Aorta (tissue), 5 donors: Measurements from ENCODE around the gene AGK. TPM values are rescaled to one million over a fixed set of nuclear protein-coding genes. Genes with fewer than 3 reads are reported as not detected.

Source experiments
- ATAC-seq: fragments of 200-7000 bp; cut with Tn5 transposase; one replicate; pipeline ENCODE4 v1.9.1; 2022; ENCODE audit warnings: moderate library complexity; ENCODE audit not compliant: low FRiP score
- DNase-seq, 2 donors: peaks; one replicate each; pipeline ENCODE4 v3.0.0-alpha.2; 2020
- H3K27ac ChIP-seq, 2 donors: one replicate each; pipeline ENCODE4 v1.5.1; 2013; ENCODE audit warnings: low read length in 2 of 2, mild to moderate bottlenecking in 2 of 2, moderate library complexity in 2 of 2, control low read depth in 1 of 2, inconsistent platforms in 1 of 2, low read depth in 1 of 2
- H3K27me3 ChIP-seq, 2 donors: one replicate each; pipeline ENCODE4 v1.6.1; 2013; ENCODE audit warnings: control low read depth in 1 of 2, low read length in 1 of 2, mild to moderate bottlenecking in 1 of 2, moderate library complexity in 1 of 2; ENCODE audit not compliant: insufficient read depth in 2 of 2, control insufficient read depth in 1 of 2
- H3K36me3 ChIP-seq, 2 donors: one replicate each; pipeline ENCODE4 v1.6.1; 2013; ENCODE audit warnings: control low read depth in 1 of 2, low read length in 1 of 2, mild to moderate bottlenecking in 1 of 2; ENCODE audit not compliant: insufficient read depth in 2 of 2, control insufficient read depth in 1 of 2
- H3K4me1 ChIP-seq, 2 donors: one replicate each; pipeline ENCODE4 v1.6.1; 2013; ENCODE audit warnings: low read length in 2 of 2, control low read depth in 1 of 2, mild to moderate bottlenecking in 1 of 2, moderate library complexity in 1 of 2; ENCODE audit not compliant: insufficient read depth in 2 of 2, control insufficient read depth in 1 of 2
- H3K4me3 ChIP-seq, 2 donors: one replicate each; pipeline ENCODE4 v1.5.1; 2013; ENCODE audit warnings: low read length in 2 of 2, control low read depth in 1 of 2, mild to moderate bottlenecking in 1 of 2
- H3K9me3 ChIP-seq: one replicate; pipeline ENCODE4 v1.6.1; 2013; ENCODE audit warnings: mild to moderate bottlenecking, low read length; ENCODE audit not compliant: control insufficient read depth
- WGBS, 2 donors: extraction: QIAGEN DNeasy Blood & Tissue Kit; methylation state at CpG; one replicate each; pipeline ENCODE4 v1.1.7; 2013; 5-methylcytosine and 5-hydroxymethylcytosine counted together
- intact Hi-C, 2 donors: fragments of 100-400 bp; cut with DNase I; formaldehyde crosslinking; loops; one replicate each; pipeline versions ENCODE4 v1.14.2 to v1.15.0; 2022
- polyA plus RNA-seq, 2 donors: library from polyadenylated mRNA; stranded (reverse); fragments of 200-250 nt; gene quantifications; one replicate each; pipeline ENCODE4 v1.2.3, GENCODE V29; 2013
- total RNA-seq, 2 donors: library from RNA; stranded (reverse); fragmentation: NEBNext Ultra II Directional; extraction: Animal tissue kit (Norgen Biotek cat#: 25700); gene quantifications; one replicate each; pipeline ENCODE4 v1.2.1, GENCODE V29; 2021
- donor health status: healthy with polysubstance abuse.
- donor health status: Bipolar disorder and iron deficiency.
- donor health status: DM: no; HTN: no; CAD: no.
- donor health status: DM: no; HTN: no; CAD: no.
- donor health status: DM: yes; HTN: yes; CAD: no.

AGK gene
- total and polyA plus RNA-seq, 4 donors = 4.6 to 29.3 (median 16.3) TPM

DNA sequence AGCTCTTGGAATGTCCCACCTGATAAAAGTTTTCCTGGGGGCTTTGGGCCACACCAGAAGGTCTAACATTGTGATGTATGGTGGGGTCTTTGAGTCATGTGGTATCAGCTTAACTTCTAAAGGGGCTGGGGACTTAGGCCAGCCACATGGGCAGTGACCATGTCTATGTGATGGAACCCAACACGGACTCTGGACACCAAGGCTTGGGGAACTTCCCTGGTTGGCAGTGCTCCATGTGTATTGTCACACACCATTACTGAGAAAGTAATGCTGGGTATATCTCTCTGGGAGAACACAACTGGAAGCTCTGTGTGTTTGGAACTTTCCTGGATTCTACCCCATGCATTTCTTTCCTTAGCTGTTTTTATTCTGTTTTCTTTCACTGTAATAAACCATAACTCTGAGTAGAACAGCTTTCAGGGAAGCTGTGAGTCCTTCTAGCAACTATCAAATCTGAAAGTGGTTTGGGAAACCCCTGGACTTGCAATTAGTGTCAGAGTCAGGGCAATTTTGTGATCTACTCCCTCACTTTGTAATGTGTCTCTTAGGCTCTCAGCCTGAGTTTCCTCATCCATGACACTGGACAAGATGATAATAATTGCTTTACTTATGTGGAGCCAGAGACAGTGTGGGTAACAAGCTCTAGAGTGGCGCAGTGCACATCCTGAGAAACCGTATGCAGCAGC lies 28.4 kb upstream of the AGK start:
- DNase-seq = no peak
- no peak overlapping the region for H3K27ac ChIP-seq
- 83 to 85% methylated on average over 3 of the region's 3 CpGs for WGBS, 2 donors
- intact Hi-C loops = no loop called here
- no peaks in the 10 kb centered on the region for H3K4me1 ChIP-seq
- no peak for ATAC-seq
- H3K36me3 ChIP-seq = no peaks in the 10 kb centered on the region
- no peaks in the 10 kb centered on the region for H3K9me3 ChIP-seq
- H3K4me3 ChIP-seq = no peak overlapping the region
- H3K27me3 ChIP-seq = no peaks in the 10 kb centered on the region

DNA sequence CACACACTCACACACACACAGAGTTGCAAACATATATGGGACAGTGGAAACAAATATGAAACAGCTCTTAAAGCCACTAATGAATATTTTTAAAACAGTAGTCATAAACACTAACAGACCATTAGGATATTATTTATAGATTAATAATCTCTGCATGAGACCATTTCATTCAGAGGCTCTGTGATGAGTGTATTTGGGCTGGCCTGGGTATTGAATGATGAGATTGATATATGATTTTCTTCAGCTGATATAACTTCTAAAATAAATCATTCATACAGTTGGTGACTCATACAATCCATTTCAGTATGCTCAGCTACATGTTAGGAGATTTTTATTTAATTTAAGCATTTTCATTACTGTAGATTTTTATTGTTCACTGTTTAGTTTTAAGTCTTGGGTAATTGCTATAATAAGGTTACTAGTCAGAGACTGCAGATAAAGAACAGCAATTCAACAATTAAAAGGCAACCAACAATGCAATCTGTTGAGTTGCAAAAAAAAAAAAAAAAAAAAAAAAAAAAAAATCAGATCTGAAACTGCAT lies 25.2 kb upstream of the AGK start:
- no peaks in the 10 kb centered on the region for H3K27me3 ChIP-seq
- H3K36me3 ChIP-seq = no peaks in the 10 kb centered on the region
- H3K4me1 ChIP-seq = no peaks in the 10 kb centered on the region
- intact Hi-C loops = no loop called here
- ATAC-seq (no peak), DNase-seq (no peak)
- no peak overlapping the region for H3K27ac ChIP-seq
- no peak overlapping the region for H3K4me3 ChIP-seq
- H3K9me3 ChIP-seq = no peaks in the 10 kb centered on the region

DNA sequence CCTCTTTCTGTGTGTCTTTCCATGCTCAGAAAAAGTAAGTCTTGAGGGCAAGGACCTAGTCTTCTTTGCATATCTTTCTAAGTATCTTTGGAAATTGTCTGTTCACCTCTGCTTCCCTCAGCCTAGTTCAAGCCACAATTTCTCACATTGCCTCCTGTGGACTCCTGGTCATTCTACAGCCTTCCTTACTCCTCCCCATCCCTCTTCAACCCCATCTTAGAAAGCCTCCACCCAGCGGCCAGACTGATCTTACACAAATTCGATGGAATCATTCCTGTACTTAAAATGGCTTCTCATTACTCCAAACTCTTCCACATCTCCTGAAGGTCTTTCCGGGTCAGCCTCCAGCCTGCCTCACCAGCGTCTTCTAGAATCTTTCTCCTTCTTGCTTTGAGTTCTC lies 24.1 kb upstream of the AGK start:
- H3K27ac ChIP-seq = no peak overlapping the region
- intact Hi-C loops = no loop called here
- no peak for DNase-seq
- WGBS, 2 donors = 90% methylated on average over 4 of the region's 4 CpGs
- no peak for ATAC-seq
- H3K36me3 ChIP-seq = no peaks in the 10 kb centered on the region
- H3K4me3 ChIP-seq = no peak overlapping the region
- H3K27me3 ChIP-seq = no peaks in the 10 kb centered on the region
- no peaks in the 10 kb centered on the region for H3K9me3 ChIP-seq
- H3K4me1 ChIP-seq = no peaks in the 10 kb centered on the region

DNA sequence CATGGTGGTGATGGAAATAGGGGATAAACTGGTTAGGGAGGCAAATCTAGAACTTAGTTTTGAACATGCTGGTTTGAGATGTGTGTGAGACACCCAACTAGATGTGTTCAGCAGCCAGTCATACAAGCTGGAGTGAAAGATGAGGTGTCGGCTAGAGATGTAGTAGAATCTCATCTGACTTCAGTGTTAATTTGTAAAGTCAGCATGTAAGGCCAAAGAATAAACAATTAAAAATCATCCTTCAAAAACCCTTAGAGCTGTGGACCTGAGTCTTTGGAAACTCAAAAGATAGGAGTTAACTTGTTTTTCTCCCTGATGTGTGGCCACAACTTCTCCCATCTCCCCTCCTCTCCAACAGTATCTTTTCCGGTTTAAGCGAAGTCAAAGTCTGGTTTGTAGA lies 22.8 kb upstream of the AGK start:
- DNase-seq (no peak), ATAC-seq (no peak)
- intact Hi-C loops = no loop called here
- 93 to 96% methylated on average over 3 of the region's 3 CpGs for WGBS, 2 donors
- H3K9me3 ChIP-seq = no peaks in the 10 kb centered on the region
- no peaks in the 10 kb centered on the region for H3K27me3 ChIP-seq
- H3K27ac ChIP-seq = no peak overlapping the region
- no peaks in the 10 kb centered on the region for H3K4me1 ChIP-seq
- no peak overlapping the region for H3K4me3 ChIP-seq
- H3K36me3 ChIP-seq = no peaks in the 10 kb centered on the region

DNA sequence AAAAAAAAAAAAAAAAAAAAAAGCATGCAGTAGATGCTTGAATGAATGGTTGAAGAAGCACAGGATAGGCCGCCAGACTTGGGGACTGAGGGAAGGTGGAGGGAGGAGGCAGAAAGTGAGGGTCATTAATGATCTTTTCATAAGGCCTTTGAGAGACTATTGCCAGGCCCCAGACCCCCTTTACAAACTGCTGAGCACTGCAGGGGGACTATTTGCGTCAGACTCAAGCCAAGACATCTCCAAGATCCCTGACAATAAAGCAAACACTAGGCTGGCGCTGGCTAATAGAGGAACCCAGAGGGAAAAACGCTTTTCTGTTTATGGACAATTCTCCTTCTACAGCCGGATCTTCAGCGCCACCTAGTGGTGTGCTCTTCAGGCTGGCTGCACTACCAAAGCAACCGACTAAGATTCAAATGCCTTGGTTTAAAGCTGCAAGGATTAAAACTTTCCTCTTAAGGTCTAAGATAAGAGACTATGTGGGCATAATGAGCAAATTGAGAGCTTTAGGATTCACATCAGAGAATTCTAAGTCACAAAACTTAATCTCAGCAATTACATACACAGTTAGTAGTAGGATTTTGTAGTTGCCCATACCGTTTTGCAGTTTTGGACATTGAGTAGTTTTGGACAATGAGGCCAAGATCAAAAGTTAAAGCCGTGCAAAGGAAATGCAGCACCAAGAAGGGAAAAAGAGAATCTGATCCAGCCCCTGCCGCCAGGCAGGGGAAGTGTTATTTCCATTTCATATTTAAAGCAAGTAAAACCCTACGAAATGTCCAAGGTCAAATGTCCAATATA lies 17.9 kb upstream of the AGK start:
- H3K27ac ChIP-seq = no peak overlapping the region
- ATAC-seq (peak; percentile 76), DNase-seq (peak in 1 of 2 donors; percentile 68)
- no peaks in the 10 kb centered on the region for H3K27me3 ChIP-seq
- no peak overlapping the region for H3K4me3 ChIP-seq
- 18 to 20% methylated on average over 11 of the region's 11 CpGs for WGBS, 2 donors
- H3K36me3 ChIP-seq = no peaks in the 10 kb centered on the region
- intact Hi-C loops = loop anchor here in 1 of 2 donors (5.0 kb wide), 1 partner anchor 721 kb away; no protein-coding TSS in a partner anchor
- no peaks in the 10 kb centered on the region for H3K4me1 ChIP-seq
- H3K9me3 ChIP-seq = no peaks in the 10 kb centered on the region

DNA sequence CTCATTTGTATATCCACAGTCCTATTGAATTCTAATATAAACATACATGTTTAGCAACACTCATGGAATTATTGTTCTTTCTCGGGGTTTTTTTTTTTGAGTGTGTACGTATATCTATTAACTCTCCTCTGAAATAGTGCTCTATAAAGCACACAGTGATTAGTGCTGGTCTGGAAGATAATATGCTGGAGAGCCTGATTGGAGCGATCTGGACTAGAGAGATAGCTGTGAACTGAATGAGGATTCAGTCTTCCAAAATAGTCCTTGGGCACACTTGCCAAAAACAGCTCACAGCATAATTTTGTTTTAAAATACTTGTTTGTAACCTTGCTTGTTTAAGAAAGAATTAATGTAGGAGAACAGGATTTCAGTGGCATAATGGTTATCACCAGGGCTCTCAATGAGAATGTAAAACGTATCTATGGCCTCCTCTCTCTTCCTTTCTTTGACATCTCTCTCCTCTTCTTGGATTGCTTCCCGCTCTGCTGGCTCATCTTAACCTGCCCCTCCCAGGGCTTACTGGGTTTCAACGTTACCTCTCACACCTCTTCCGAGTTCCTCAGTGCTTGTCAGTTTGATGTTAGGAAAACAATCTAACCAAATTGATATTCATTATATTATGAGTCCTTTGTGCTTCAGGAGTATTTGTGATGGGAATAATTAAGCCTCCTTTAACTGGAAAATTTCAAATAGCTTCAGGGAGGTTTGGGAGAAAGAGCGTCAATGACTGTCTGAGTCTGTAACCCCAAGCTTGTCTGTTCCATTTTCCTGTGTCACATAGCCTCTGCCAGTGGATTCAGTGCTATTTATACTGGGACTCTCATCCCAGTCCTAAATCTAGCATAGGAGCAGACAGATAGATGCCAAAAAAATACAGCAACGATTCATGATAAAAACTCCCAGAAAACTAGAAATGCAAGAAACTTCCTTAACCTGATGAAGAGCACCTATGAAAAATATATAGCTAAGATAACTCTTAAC lies 16.2 kb upstream of the AGK start:
- Histone ChIP-seq H3K27ac (no peak overlapping the region), H3K4me3 (no peak overlapping the region), H3K9me3 (no peaks in the 10 kb centered on the region), H3K4me1 (no peaks in the 10 kb centered on the region), H3K36me3 (no peaks in the 10 kb centered on the region), H3K27me3 (no peaks in the 10 kb centered on the region)
- DNase-seq = no peak
- intact Hi-C loops = loop anchor here in 1 of 2 donors (5.0 kb wide), 1 partner anchor 723 kb away; no protein-coding TSS in a partner anchor
- WGBS, 2 donors = 55 to 56% methylated on average over 9 of the region's 9 CpGs
- ATAC-seq = no peak

DNA sequence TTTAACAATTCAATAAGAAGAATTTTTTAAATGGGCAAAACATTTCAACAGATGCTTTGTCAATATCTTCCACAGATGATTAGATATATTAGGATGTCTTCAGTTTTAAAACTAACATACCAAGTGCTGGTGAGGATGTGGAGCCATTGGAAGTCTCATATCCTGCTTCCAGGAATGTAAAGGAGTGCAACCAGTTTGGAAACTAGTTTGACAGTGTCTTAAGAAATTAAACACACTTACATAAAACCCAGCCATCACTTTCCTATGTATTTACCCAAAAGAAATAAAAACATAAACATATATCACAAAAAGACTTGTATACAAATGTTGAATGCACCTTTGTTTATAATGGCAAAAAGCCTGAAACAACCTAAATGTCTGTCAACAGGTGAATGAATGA lies 13.3 kb upstream of the AGK start:
- H3K4me1 ChIP-seq = no peaks in the 10 kb centered on the region
- no peaks in the 10 kb centered on the region for H3K27me3 ChIP-seq
- H3K4me3 ChIP-seq = no peak overlapping the region
- ATAC-seq = no peak
- H3K36me3 ChIP-seq = no peaks in the 10 kb centered on the region
- no peaks in the 10 kb centered on the region for H3K9me3 ChIP-seq
- no peak overlapping the region for H3K27ac ChIP-seq
- DNase-seq = no peak
- intact Hi-C loops = no loop called here

DNA sequence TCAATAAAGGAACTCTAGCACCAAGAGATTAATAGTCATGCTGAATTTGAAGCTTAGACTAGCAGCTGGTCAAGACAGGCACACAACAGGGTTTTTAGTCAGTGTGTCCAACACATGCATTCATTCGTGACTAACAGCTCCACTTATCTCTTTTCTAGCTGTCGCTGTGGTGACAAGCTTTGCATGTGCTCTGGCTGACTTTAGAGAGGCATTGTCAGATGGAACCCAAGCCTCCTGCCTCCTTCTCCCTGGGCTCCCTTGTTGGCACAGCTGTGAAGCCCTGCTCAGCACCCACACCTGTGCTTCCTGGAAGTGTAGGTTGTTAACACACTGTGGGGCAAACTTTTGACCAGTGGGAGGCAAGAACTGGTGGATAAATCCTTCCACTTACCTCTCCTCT lies 9.8 kb upstream of the AGK start:
- DNase-seq (no peak), ATAC-seq (no peak)
- intact Hi-C loops = no loop called here
- H3K4me1 ChIP-seq = no peaks in the 10 kb centered on the region
- H3K9me3 ChIP-seq = no peaks in the 10 kb centered on the region
- no peak overlapping the region for H3K4me3 ChIP-seq
- WGBS, 2 donors = 59% methylated on average over 2 of the region's 2 CpGs
- no peaks in the 10 kb centered on the region for H3K36me3 ChIP-seq
- H3K27ac ChIP-seq = no peak overlapping the region
- no peaks in the 10 kb centered on the region for H3K27me3 ChIP-seq
